Calu3 (cell line): ENCODE measurements around the gene SLC8A2. TPM values are rescaled to one million over a fixed set of nuclear protein-coding genes. Genes with fewer than 3 reads are reported as not detected.

ENCODE experiments used
- BruUV-seq: library from RNA; stranded (reverse); fragments of 400-500 nt; replicated peaks from 2 replicates; lab custom pipeline; 2021; lab: Mats Ljungman, UMichigan
- CTCF ChIA-PET: fragments of 300-600 bp; sonication (Branson Sonifier 250); formaldehyde crosslinking; loops from one replicate; lab custom pipeline; 2022; ENCODE audit warnings: antibody characterized with exemption; lab: Charles Lee
- DNase-seq: peaks from one replicate; pipeline ENCODE4 v3.0.0; 2022
- H3K27ac Mint-ChIP-seq: one replicate; pipeline ENCODE4 v1.8.0; 2022; ENCODE audit warnings: mixed read lengths; ENCODE audit not compliant: unreplicated experiment
- H3K27me3 Mint-ChIP-seq: one replicate; pipeline ENCODE4 v1.8.0; 2022; ENCODE audit warnings: mixed read lengths; ENCODE audit not compliant: unreplicated experiment
- H3K36me3 Mint-ChIP-seq: one replicate; pipeline ENCODE4 v1.8.0; 2022; ENCODE audit warnings: mild to moderate bottlenecking, moderate library complexity, mixed read lengths; ENCODE audit not compliant: insufficient read depth, unreplicated experiment
- H3K4me1 Mint-ChIP-seq: one replicate; pipeline ENCODE4 v1.8.0; 2022; ENCODE audit warnings: mild to moderate bottlenecking, low read depth, mixed read lengths; ENCODE audit not compliant: unreplicated experiment
- H3K4me3 Mint-ChIP-seq: one replicate; pipeline ENCODE4 v1.8.0; 2022; ENCODE audit warnings: mild to moderate bottlenecking, low read depth, moderate library complexity, mixed read lengths; ENCODE audit not compliant: unreplicated experiment
- H3K9me3 Mint-ChIP-seq: one replicate; pipeline ENCODE4 v1.8.0; 2022; ENCODE audit warnings: low read depth, mixed read lengths; ENCODE audit not compliant: unreplicated experiment
- intact Hi-C: fragments of 100-400 bp; cut with micrococcal nuclease; formaldehyde crosslinking; loops from one replicate; pipeline ENCODE4 v1.10.0; 2022; ENCODE audit not compliant: unreplicated experiment
- total RNA-seq: library from RNA; stranded (reverse); gene quantifications from 2 replicates; pipeline ENCODE4 v1.2.3, GENCODE V29; 2022
- TF ChIP-seq, protein P1 (sequence below): fragments of 200-600 bp; IDR thresholded peaks from one replicate; pipeline ENCODE4 v1.8.0; 2022; ENCODE audit warnings: antibody characterized with exemption; ENCODE audit not compliant: unreplicated experiment

SLC8A2 gene
- total RNA-seq, 1 experiment from 2014 or later = 0.33 TPM

DNA sequence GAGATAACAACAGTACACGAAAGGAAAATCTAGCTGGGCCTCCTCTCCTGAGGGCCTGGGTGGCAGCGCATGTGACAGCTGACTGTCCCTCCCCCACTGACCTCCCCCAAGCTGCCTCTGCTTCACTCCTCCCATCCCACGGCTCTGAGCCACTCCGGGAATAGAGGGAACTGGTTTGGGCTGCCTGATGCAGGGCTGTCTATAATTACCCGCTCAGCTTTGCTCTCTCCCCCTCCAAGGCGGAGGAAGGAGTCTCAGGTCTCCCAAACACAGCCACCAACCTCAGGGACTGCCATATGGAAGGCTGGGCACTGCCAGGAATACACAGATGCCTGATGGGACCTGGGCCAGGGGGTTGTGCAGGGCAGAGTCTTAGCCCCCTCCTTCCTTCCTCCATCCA is 35.3 kb upstream of the SLC8A2 start:
- Mint-ChIP-seq H3K4me1 (peaks cover 7% of the 10 kb centered on the region), H3K27me3 (no peaks in the 10 kb centered on the region), H3K36me3 (peaks cover 24% of the 10 kb centered on the region), H3K4me3 (no peak overlapping the region), H3K27ac (no peak overlapping the region), H3K9me3 (no peaks in the 10 kb centered on the region)
- TF ChIP-seq, protein P1, sequence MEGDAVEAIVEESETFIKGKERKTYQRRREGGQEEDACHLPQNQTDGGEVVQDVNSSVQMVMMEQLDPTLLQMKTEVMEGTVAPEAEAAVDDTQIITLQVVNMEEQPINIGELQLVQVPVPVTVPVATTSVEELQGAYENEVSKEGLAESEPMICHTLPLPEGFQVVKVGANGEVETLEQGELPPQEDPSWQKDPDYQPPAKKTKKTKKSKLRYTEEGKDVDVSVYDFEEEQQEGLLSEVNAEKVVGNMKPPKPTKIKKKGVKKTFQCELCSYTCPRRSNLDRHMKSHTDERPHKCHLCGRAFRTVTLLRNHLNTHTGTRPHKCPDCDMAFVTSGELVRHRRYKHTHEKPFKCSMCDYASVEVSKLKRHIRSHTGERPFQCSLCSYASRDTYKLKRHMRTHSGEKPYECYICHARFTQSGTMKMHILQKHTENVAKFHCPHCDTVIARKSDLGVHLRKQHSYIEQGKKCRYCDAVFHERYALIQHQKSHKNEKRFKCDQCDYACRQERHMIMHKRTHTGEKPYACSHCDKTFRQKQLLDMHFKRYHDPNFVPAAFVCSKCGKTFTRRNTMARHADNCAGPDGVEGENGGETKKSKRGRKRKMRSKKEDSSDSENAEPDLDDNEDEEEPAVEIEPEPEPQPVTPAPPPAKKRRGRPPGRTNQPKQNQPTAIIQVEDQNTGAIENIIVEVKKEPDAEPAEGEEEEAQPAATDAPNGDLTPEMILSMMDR = no peak
- no TSS peak for BruUV-seq
- DNase-seq = no peak
- CTCF ChIA-PET = no interaction called here
- intact Hi-C loops = no loop called here

DNA sequence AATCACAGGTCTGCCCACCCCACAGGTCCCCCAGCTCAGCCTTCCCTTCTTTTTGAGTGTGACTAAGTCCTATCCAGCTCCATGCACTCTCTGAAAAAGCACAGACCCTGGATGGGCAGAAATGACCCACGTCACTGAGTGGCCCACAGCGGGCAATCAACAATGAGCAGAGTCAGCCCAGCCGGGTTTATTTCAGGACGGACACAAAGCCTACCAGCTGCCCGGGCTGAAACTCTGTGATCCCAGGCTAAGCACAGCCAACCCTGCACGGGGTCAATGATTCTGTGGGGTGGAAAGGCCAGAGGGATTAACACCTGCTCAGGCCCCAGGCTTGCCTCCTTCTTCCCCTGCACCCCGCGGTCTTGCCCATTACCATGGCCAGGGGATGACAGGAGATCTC is 34.8 kb upstream of the SLC8A2 start:
- peaks cover 1% of the 10 kb centered on the region for H3K4me1 Mint-ChIP-seq
- H3K27me3 Mint-ChIP-seq = no peaks in the 10 kb centered on the region
- peaks cover 18% of the 10 kb centered on the region for H3K36me3 Mint-ChIP-seq
- H3K9me3 Mint-ChIP-seq = no peaks in the 10 kb centered on the region
- TF ChIP-seq, protein P1 = no peak
- H3K27ac Mint-ChIP-seq = no peak overlapping the region
- BruUV-seq = no TSS peak
- no peak overlapping the region for H3K4me3 Mint-ChIP-seq
- DNase-seq = no peak
- intact Hi-C loops = no loop called here
- CTCF ChIA-PET = interaction anchor here (1.2 kb wide), 1 partner anchor 70 kb away, joined by 3 read pairs; no protein-coding TSS in a partner anchor

DNA sequence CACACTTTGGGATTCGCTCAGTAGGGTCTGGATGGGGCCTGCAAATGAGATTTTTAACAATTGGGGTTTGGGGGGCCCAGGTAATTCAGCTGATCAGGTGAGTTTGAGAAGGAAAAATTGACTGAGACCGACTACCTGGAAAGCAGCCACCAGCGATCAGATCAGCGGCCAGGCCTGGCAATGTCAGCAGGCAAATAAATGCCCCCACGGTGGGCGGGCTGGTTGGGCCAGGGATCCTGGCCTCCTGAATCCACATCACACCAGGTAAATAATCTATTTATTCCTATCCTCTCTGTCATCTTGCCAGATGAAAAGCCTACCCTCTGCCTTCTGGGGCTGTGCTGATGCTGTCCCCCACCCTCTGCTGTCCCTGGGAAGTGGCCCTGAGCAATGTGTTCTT is 33.8 kb upstream of the SLC8A2 start:
- intact Hi-C loops = no loop called here
- no peak overlapping the region for H3K4me3 Mint-ChIP-seq
- peaks cover 18% of the 10 kb centered on the region for H3K36me3 Mint-ChIP-seq
- DNase-seq = no peak
- H3K4me1 Mint-ChIP-seq = no peaks in the 10 kb centered on the region
- no peak overlapping the region for H3K27ac Mint-ChIP-seq
- no TSS peak for BruUV-seq
- TF ChIP-seq, protein P1 = no peak
- no peaks in the 10 kb centered on the region for H3K9me3 Mint-ChIP-seq
- no peaks in the 10 kb centered on the region for H3K27me3 Mint-ChIP-seq
- CTCF ChIA-PET = interaction anchor here (1.2 kb wide), 1 partner anchor 69 kb away, joined by 3 read pairs; no protein-coding TSS in a partner anchor

DNA sequence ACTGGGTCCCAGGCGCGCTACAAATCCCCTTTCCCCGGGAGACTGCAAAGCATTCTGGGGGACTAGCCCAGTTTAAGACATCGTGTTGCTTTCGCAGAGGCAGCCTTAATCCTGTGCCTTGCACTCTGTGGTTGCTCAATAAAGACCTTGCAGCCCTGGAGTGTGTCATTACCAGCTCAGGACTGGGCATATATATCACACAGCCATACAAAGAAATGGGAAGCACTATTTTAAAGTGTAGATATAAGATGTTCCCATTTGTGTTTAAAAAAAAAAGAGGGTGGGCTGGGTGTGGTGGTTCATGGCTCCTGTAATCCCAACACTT is 32.1 kb upstream of the SLC8A2 start:
- TF ChIP-seq, protein P1 = no peak
- Mint-ChIP-seq H3K27ac (no peak overlapping the region), H3K4me1 (no peaks in the 10 kb centered on the region), H3K27me3 (no peaks in the 10 kb centered on the region), H3K4me3 (no peak overlapping the region), H3K36me3 (peaks cover 21% of the 10 kb centered on the region), H3K9me3 (no peaks in the 10 kb centered on the region)
- intact Hi-C loops = no loop called here
- no TSS peak for BruUV-seq
- CTCF ChIA-PET = interaction anchor here (1.2 kb wide), 1 partner anchor 67 kb away, joined by 3 read pairs; no protein-coding TSS in a partner anchor
- no peak for DNase-seq
